HG03103 (cell line): ENCODE results near the gene FNBP1.
A peak's percentile ranks its signal among the peaks of the same experiment; 100 is the strongest.
"Not testable (repeated sequence)": the region's sequence is repeated elsewhere in the genome, so short reads cannot be mapped to it uniquely, and the experiment has no call there.

Experiments used
- ATAC-seq: cut with Tn5 transposase; IDR thresholded peaks from one replicate; pipeline ENCODE4 v1.9.1; 2021; ENCODE audit warnings: low read depth; ENCODE audit not compliant: unreplicated experiment

The FNBP1 gene

DNA sequence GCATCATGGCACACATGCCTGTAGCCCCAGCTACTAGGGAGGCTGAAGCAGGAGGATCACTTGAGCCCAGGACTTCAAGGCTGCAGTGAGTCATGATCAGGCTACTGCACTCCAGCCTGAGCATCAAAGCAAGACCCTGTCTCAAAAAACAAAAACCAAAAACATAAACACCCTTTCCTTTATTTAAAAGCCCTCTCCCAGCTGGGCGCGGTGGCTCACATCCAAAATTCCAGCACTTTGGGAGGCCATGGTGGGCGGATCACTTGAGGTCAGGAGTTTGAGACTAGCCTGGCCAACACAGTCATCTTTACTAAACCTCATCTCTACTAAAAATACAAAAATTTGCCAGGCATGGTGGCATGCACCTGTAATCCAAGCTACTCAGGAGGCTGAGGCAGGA lies 45.3 kb downstream of the FNBP1 start:
- not testable (repeated sequence) for ATAC-seq

DNA sequence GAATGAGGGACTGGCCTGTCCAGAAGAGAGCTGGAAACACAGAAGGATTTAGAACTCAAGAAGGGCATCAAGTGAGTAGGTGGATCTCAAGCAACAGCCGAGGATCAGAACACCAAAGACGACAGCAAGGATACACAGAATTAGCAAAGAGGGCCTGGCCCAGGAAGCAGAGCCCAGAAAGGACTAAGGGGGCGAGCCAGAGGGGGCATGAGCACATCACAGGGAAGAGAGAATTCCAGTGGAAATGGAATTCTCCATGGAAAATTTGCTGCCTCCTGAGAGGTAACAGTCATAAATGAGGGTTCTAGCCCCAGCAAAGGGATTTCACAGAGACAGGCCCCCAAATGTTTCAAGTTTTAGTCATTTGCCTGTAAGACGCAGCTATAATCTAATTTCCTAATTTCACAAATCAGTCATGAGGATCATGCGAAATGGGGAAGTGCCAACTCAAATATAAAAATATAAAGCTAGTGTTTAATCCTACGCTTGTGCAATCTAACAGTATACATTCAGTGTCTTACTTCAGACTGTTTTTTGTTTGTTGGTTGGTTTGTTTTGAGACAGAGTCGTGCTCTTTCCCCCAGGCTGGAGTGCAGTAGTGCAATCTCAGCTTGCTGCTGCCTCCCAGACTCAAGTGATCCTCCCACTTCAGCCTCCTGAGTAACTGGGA lies 46.7 kb downstream of the FNBP1 start:
- ATAC-seq, result no peak

DNA sequence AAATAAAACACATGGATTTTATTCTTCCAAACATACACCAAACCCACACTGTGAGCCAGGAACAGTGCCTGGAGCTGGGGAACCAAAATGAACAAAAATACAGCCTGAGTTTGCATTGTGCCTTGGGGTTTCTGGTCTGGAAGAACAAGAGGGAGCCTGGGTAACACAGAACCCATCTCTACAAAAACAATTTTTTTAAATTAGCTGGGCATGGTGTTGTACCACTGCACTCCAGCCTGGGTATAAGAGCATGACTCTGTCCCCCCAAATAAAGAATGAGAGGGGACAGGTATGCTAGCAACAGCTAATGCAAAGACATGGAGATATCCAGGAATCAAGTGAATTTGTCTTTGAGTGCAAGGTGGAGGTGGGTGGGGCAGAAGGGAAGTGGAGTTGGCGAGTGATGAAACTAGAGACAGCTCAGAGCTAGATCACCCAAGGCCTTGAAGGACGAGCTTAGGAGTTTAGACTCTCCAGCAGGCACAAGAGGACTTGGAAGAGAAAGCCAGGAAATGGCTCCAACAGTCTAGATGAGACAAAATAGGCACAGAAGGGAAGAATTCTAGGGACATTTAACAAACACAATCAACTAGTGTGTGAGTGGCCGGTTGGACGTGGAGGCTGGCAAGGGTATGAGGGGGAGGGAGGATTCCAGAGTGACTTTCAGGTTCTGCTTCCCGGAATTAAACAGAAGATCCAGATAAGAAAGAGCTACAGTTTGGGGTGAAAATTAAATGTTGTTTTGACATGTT lies 47.4 kb downstream of the FNBP1 start:
- no peak for ATAC-seq

DNA sequence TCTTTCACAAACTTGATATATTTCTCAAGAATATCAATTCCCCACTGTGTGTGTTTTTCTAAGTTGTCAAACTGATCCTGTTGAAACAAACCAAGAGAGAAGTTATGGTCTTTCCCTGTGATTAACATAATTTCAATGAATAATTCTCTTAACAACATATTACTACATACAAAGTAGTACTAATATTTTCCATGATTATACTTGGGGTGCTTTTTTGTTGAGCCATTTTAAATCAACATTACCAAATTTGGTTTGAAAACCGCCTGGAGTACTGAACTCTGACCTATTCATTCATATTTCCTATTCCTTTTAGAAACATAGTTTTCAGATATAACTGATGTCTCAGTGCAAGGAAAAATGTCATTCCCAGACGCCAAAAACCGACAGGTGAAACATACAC lies 48.1 kb downstream of the FNBP1 start:
- no peak for ATAC-seq

DNA sequence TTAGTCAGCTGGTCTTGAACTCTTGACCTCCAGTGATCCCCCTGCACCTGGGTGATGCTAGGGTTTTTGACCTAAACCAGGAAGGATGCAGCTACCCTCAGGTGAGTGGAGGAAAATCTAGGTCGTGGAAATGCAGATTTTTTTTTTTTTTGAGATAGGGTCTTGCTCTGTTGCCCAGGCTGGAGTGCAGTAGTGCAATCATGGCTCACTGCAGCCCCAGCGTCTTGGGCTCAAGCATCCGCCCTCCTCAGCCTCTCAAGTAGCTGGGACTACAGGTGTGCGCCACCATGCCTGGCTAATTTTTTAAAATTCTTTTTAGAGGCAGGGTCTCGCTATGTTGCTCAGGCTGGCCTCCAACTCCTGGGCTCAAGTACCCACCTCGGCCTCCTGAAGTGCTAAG lies 51.9 kb downstream of the FNBP1 start:
- ATAC-seq, result not testable (repeated sequence)

DNA sequence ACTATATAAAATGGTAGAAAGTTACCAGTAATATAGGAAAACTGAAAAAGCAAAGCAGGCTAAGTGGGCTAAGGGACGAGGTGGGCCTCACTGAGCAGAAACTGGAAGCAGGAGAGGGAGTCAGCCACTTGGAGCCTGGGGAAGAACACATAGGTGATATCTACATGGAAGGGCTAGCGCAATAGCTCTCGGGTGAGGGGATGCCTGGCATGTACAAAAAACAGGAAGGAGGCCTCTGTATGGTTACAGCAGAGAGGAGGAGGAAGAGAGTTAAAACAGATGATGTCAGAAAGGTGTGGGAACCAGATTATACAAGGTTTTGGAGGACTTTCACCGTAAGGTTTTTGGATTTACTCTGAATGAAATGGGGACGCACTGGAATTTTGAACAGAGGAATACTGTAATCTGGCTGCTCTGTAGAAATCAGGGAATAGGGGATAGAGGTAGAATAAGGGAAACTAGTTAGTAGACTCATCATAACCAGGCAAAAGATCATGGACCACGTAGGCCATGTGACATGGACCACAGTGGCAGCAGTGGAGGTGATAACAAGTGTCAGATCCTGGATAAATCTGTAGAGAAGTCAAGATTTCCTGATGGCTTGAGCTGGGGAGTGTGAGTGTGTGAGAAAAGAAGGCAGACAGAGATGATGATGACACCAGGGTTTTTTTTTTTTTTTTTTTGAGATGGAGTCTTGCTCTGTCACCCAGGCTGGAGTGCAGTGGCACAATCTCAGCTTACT lies 52.5 kb downstream of the FNBP1 start:
- no peak for ATAC-seq

DNA sequence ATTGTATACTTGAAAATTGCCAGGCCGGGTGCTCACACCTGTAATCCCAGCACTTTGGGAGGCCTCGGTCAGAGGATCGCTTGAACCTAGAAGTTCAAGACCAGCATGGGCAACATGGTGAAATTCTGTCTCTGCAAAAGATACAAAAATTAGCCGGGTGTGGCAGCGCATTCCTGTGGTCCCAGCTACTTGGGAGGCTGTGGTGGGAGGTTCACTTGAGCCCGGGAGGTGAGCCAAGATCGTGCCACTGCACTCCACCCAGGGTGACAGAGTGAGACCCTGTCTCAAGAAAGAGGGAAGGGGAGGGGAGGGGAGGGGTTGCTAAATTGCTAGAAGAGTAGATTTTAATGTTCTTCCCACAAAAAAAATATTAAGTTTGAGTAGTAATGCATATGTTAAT lies 53.2 kb downstream of the FNBP1 start:
- no peak for ATAC-seq

DNA sequence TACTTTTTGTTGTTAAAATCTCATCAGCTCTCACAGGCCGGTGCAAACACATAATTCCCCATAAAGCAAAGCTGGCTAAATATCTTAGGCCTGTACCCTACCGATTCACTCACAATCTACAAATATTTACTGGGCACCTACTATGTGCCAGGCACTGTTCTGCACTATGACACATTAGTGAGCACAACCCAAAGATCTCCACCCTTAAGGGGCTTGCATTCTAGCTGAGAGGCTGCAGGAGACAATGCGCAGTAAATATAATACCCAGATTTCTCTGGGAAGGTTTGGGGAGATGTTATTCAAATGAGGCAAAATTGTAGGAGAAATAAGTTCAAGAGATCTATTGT lies 53.7 kb downstream of the FNBP1 start:
- no peak for ATAC-seq

DNA sequence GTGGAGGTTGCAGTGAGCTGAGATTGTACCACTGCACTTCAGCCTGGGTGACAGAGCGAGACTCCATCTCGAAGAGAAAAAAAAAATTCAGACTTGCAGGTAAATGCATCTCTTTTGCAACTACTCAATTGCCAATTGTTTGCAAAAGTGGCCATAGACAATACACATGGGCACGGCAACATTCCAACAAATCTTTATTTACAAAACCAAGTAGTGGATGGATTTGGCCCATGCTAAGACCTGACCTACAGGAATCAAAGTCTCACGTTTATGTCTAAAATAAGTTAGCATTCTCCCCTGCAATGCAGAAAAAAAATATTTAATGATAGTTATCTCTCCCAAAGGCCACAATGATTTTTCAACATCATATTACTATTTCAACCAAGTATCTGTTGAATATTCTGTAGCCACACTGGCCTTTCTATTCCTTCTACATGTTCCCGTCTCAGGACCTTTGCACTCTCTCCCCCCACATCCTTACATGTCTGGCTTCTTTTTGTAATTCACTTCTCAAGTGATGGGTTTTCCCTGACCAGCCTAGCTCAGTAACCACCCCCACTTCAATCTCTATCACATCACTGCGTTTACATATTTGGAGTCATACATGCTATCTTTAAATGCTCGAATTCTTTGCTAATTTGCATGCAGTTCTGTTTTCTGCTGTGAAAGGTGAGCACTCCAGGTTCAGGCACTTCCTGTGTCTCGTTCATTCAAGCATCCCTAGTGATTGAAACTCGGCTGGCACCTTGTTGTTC lies 54.2 kb downstream of the FNBP1 start:
- ATAC-seq, result peak; percentile 48

DNA sequence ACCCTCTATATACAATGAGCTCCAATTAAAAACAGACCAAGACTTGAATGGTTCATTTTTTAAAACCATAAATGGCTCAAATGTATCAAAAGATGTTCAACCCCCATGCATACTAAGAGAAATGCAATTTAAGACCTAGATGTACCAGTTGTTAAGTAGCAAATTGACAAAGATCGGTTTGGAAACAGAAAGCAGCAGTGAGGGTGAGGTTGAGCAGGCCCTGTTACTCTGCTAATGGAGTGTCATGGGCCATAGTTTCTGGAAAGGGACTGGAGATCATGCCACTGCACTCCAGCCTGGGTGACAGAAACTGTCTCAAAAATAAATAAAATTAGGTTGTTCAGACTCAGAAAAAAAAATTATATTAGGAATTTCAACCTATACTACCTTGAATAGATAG lies 55.0 kb downstream of the FNBP1 start:
- no peak for ATAC-seq

DNA sequence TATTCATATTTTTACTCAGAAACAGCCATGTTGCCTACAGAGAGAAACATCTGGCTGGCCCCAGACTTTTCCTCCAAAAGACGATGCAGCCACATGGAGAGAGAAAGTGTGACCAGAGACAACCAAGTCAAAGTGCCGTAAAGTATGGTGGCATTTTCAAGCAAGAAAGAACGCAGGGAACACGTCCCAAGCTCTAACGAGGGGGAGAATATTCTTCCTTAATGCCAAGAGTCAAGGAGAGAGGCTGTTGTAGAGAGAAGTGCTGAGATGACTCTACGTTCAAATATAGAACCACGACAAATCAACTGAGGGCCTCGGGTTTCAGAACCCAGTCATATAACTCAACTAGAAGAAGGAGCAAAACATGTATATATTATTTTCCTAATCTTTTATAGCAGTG lies 55.9 kb downstream of the FNBP1 start:
- no peak for ATAC-seq

DNA sequence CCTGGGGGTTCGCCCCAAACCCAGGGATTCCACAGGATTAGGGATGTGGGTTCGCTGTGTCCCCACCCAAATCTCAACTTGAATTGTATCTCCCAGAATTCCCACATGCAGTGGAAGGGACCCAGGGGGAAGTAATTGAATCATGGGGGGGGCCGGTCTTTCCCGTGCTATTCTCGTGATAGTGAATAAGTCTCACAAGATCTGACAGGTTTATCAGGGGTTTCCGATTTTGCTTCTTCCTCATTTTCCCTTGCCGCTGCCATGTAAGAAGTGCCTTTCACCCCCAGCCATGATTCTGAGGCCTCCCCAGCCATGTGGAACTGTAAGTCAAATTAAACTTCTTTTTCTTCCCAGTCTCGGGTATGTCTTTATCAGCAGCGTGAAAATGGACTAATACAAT lies 58.4 kb downstream of the FNBP1 start:
- ATAC-seq, result not testable (repeated sequence)

DNA sequence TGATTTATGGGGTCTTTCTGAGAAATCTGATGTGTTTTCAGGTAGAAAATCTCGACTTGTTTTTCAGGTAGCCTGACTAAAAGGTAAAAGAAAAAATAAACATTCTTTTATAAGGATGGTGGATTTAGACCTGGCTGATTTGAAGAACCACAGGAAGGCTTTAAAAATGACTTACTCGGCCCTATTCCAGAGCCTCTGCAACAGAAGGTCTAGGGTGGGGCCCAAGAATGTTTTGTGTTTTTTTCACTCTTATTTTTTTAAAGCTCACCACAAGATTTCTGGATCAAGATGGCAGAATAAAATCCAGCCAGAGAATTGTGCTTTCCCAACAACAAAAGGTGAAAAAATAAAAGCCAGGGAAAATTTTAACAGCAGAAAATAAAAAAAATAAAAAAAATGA lies 59.1 kb downstream of the FNBP1 start:
- ATAC-seq, result no peak

DNA sequence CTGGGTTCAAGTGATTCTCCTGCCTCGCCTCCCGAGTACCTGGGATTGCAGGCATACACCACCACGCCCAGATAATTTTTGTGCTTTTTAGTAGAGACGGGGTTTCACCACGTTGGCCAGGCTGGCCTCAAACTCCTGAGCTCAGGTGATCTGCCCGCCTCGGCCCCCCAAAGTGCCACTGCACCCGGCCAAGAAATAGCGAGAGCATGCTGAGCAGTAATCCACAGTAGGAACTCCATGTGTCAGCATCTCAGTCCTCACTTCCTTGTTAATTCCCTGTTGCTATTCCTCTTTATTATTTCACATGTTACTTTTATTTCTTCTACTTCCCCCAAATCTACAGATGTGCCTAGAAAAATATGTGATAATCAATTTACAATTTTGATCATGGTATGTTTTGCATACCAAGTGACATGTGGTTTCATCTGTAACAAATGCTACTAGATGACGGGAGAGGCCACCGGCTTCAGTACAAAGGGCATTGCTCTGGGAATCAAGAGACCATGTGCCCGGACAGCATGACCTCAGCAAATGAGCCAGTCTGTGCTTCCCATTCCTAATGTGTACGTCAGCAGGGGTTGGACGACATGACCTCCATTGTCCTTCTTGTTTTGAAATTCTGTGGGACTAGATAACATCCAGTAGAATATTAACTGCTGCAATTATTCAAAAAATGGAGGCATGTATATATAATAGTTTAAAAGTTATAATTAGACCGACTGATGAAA lies 61.6 kb downstream of the FNBP1 start:
- ATAC-seq, result no peak

DNA sequence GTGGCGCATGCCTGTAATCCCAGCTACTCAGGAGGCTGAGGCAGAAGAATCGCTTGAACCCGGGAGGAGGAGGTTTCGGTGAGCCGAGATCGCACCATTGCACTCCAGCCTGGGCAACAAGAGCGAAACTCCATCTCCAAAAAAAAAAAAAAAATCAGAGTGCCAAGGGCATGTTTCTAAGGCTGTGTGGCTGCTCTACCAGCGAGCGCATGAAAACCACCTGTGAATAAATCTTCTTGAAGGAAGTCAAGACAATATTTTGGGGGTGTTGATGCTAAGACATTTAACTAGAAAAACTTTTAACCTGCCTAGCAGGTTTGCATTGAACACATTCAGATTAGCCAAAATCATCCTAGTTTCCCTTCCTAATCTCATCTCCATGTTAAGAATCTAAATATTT lies 62.8 kb downstream of the FNBP1 start:
- not testable (repeated sequence) for ATAC-seq

DNA sequence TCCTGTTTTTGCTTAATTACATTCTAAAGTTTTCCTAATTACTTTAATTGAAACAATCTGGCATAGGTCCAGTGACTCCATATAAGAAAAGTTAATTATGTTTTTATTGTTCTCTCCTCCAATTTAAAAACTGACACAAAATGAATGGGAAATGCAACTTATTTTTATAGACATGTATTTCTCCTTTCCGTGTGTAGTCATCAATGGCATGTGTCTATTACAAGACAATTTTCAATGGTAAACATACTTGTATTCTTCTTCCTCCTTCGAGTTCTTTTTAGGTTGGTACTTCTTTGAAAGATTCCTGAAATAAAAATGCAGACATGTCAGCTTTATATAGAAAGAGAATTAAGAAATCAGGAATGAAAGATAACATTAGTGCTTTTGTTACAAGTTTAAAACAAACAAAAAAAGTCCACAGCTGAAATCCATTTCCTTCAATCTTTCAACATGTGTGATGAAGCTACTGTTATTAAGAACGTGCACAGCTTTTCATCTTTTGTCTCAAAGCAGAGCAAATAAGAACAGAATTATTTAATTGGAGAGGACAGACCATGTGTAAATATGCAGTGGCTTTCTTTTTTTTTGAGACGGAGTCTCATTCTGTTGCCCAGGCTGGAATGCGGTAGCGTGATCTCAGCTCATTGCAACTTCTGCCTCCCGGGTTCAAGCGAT lies 63.8 kb downstream of the FNBP1 start:
- no peak for ATAC-seq

DNA sequence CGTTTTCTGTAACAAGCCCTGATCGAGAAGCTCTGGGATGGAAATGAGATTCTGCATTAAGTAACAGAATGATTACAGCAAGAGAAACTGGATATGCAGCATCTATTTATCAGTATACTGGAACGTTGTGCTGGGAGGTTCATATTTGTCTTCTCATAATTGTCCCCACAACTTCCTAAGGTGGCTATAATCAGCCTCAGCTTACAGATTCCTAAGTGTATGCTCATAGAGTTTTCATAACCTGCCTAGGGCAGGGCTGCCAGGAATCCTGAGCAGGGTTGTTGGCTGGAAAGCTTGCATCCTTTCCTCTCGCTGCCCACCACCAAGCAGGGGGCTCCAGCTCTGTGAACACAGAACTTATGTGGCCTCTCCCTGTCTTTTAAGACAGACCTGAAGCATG lies 70.2 kb downstream of the FNBP1 start:
- no peak for ATAC-seq

DNA sequence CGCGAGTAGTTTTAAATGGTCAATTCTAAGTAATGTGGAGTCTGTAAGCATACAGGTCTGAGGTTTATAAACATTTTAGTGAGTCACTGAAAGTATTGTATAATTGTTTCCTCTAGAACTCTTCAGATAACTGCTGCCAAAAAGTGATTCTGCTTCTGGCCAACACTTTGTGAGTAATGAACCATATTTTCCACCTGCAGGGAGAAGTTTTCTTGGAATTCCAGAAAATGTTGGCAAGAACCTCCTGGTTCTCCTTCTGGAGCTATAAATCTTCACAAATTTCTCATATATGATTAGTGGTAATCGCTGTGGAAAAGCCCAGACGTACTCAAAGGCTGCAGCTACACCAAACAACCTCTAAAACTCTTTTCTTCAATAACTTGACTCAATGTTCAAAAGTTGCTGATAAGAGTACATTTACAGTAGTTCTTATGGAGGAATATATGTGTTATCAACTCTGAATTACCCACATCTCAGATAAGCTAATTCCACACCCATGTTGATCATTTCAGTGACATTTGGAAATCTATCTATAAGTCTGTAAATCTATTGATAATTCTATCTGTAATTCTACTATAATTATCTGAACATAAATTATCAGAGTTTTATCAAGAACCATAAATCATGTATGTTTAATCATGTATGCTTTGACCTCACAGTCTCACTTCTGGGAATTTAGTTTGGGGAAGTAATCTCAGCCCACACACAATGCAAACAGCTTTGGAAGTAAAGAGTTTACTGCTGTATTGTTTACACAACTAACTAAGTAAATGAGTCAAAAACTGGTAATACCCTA lies 74.1 kb downstream of the FNBP1 start:
- no peak for ATAC-seq
